HepG2 (cell line): ENCODE data around the gene EEFSEC. TPM values are rescaled to one million over a fixed set of nuclear protein-coding genes. Genes with fewer than 3 reads are reported as not detected.

Source experiments
- ATAC-seq: fragments of 200-7000 bp; cut with Tn5 transposase; 3 replicates; pipeline ENCODE4 v1.9.1; 2020; ENCODE audit warnings: mild to moderate bottlenecking, moderate library complexity
- BruUV-seq: library from RNA; stranded (reverse); fragments of 400-500 nt; replicated peaks from 2 replicates; lab custom pipeline; 2021; lab: Mats Ljungman, UMichigan
- CTCF ChIA-PET: fragments of 300-600 bp; formaldehyde crosslinking; extraction: SDS; loops from one replicate; lab custom pipeline; 2021; ENCODE audit warnings: low total read pairs, inconsistent platforms, low intra/inter-chr PET ratio; lab: Yijun Ruan, JAX
- POLR2A ChIA-PET: fragments of 350-600 bp; sonication (Branson Sonifier 250); formaldehyde crosslinking; loops from one replicate; lab custom pipeline; 2020; ENCODE audit warnings: antibody characterized with exemption, inconsistent platforms; lab: Yijun Ruan, JAX
- DNase-seq: peaks from one replicate; pipeline ENCODE4 v3.0.0-alpha.2; 2015; ENCODE audit warnings: low spot score
- FAIRE-seq: peaks from 3 replicates; lab custom pipeline; 2011; peaks lifted over from hg19 to GRCh38; lab: Jason Lieb, UNC
- H2AFZ ChIP-seq: one replicate; pipeline ENCODE4 v1.6.1; 2011; ENCODE audit warnings: low read length, inconsistent platforms
- H3K27ac ChIP-seq: fragments of 300-600 bp; 3 replicates; pipeline ENCODE4 v1.8.0; 2011; ENCODE audit warnings: mixed run types, mild to moderate bottlenecking, mixed read lengths, low read length, inconsistent platforms; ENCODE audit not compliant: insufficient read depth; ENCODE audit errors: extremely low read length
- H3K27me3 ChIP-seq, 2 experiments: fragments of 200-600 bp in 1 of 2; 2 replicates in 1 of 2; 3 replicates in 1 of 2; pipeline versions ENCODE4 v1.6.0 to v1.8.0; 2011; ENCODE audit warnings: low read length in 2 of 2, mild to moderate bottlenecking in 2 of 2, moderate library complexity in 2 of 2, inconsistent platforms in 1 of 2; ENCODE audit not compliant: insufficient read depth in 2 of 2, control insufficient read depth in 1 of 2
- H3K36me3 ChIP-seq, 2 experiments: fragments of 200-600 bp in 1 of 2; replicated peaks in 1 of 2; 2 replicates in 1 of 2; 3 replicates in 1 of 2; pipeline versions ENCODE4 v1.5.1 to v1.8.0; 2011; ENCODE audit warnings: low read length in 2 of 2, inconsistent platforms in 1 of 2; ENCODE audit not compliant: insufficient read depth in 2 of 2, control insufficient read depth in 1 of 2
- H3K4me1 ChIP-seq: 2 replicates; pipeline ENCODE4 v1.5.1; 2012; ENCODE audit warnings: low read length, inconsistent platforms; ENCODE audit not compliant: insufficient read depth
- H3K4me2 ChIP-seq: 2 replicates; pipeline ENCODE4 v1.6.0; 2011; ENCODE audit warnings: low read depth, low read length, inconsistent platforms
- H3K4me3 ChIP-seq, 3 experiments: fragments of 200-600 bp in 1 of 3; sonication (generic), shearing (Covaris generic) in 1 of 3; replicated peaks in 1 of 3; 2 replicates each; pipeline ENCODE4 v1.5.1; 2011 to 2016; ENCODE audit warnings: low read length in 3 of 3, inconsistent platforms in 2 of 3, low read depth in 2 of 3, mild to moderate bottlenecking in 2 of 3, control low read depth in 1 of 3, mixed read lengths in 1 of 3; ENCODE audit not compliant: insufficient read depth in 1 of 3
- H3K79me2 ChIP-seq: one replicate; pipeline ENCODE4 v1.6.1; 2011; ENCODE audit warnings: low read length, inconsistent platforms; ENCODE audit not compliant: insufficient read depth
- H3K9ac ChIP-seq: 2 replicates; pipeline ENCODE4 v1.6.0; 2011; ENCODE audit warnings: mild to moderate bottlenecking, low read depth, low read length, inconsistent platforms; ENCODE audit not compliant: insufficient read depth
- H3K9me3 ChIP-seq: 2 replicates; pipeline ENCODE4 v1.5.1; 2012; ENCODE audit warnings: mild to moderate bottlenecking, low read length
- H4K20me1 ChIP-seq: 2 replicates; pipeline ENCODE4 v1.6.0; 2011; ENCODE audit warnings: inconsistent platforms, mild to moderate bottlenecking, low read length, moderate library complexity; ENCODE audit not compliant: insufficient read depth
- DPF2 ChIP-seq: sonication (generic); formaldehyde crosslinking; IDR thresholded peaks from 2 replicates; pipeline ENCODE4 v1.4.0; 2020; ENCODE audit warnings: mild to moderate bottlenecking, low read depth, missing genetic modification reagents, borderline replicate concordance
- KMT2A ChIP-seq: sonication (generic); formaldehyde crosslinking; IDR thresholded peaks from 2 replicates; pipeline ENCODE4 v1.4.0; 2020; ENCODE audit warnings: missing genetic modification reagents
- MIER2 ChIP-seq: IDR thresholded peaks from 2 replicates; pipeline ENCODE4 v1.6.1; 2016; ENCODE audit warnings: missing biosample characterization, missing genetic modification reagents
- NONO ChIP-seq, 2 experiments: fragments of 450-650 bp in 1 of 2; sonication (generic) in 1 of 2; formaldehyde crosslinking in 1 of 2; IDR thresholded peaks in 1 of 2; conservative IDR thresholded peaks in 1 of 2; 2 replicates each; pipeline versions ENCODE4 v1.6.1 to v1.8.0; 2017 to 2022; ENCODE audit warnings: mild to moderate bottlenecking in 1 of 2, missing genetic modification reagents in 1 of 2, moderate library complexity in 1 of 2
- PHB2 ChIP-seq: fragments of 450-650 bp; IDR thresholded peaks from 2 replicates; pipeline ENCODE4 v1.6.1; 2018; ENCODE audit not compliant: partially characterized antibody
- PRDM10 ChIP-seq: sonication (generic); formaldehyde crosslinking; IDR thresholded peaks from 2 replicates; pipeline ENCODE4 v1.4.0; 2020; ENCODE audit warnings: low read depth, missing genetic modification reagents
- RFX5 ChIP-seq: IDR thresholded peaks from 2 replicates; pipeline ENCODE4 v1.6.1; 2011; ENCODE audit warnings: low read depth, low read length, improper control_type of control experiment
- SIN3B ChIP-seq: fragments of 150-350 bp; IDR thresholded peaks from 2 replicates; pipeline ENCODE4 v1.6.1; 2014; ENCODE audit warnings: low read length
- SIX4 ChIP-seq: sonication (generic); formaldehyde crosslinking; IDR thresholded peaks from 2 replicates; pipeline ENCODE4 v1.4.0; 2020; ENCODE audit warnings: missing genetic modification reagents
- ZNF274 ChIP-seq: sonication (generic); formaldehyde crosslinking; IDR thresholded peaks from 2 replicates; pipeline ENCODE4 v1.5.1; 2020; ENCODE audit warnings: mild to moderate bottlenecking, missing genetic modification reagents
- ZNF318 ChIP-seq: sonication (generic); formaldehyde crosslinking; IDR thresholded peaks from 2 replicates; pipeline ENCODE4 v1.4.0; 2020; ENCODE audit warnings: mild to moderate bottlenecking, missing genetic modification reagents
- ZNF629 ChIP-seq: sonication (generic); formaldehyde crosslinking; conservative IDR thresholded peaks from 2 replicates; pipeline ENCODE4 v1.5.0; 2020; ENCODE audit warnings: missing genetic modification reagents
- whole genome bisulfite sequencing: methylation state at CpG from one replicate; pipeline ENCODE4 v1.1.6; 2017; ENCODE audit warnings: low lambda C conversion rate; 5-methylcytosine and 5-hydroxymethylcytosine counted together
- in situ Hi-C: cut with HindIII; loops from 2 replicates; pipeline ENCODE4 v1.10.0; 2017; ENCODE audit warnings: low pct_unique_long_range_greater_than_20kb; ENCODE audit not compliant: extremely low pct_ligation_motif_present
- intact Hi-C: fragments of 100-400 bp; cut with micrococcal nuclease; formaldehyde crosslinking; loops from one replicate; pipeline ENCODE4 v1.10.0; 2022; ENCODE audit not compliant: unreplicated experiment
- polyA plus RNA-seq, 8 experiments: library from polyadenylated mRNA; depleted of rRNA in 3 of 8; stranded (reverse) in 7 of 8; unstranded in 1 of 8; fragments of >200 nt; fragmentation: Illumina TruSeq in 4 of 8; extraction: Trizol in 4 of 8; gene quantifications; 2 replicates each; pipeline versions ENCODE4 v1.2.1 to v1.2.3, GENCODE V29; 2011 to 2016; ENCODE audit warnings: low read depth in 4 of 8, missing spikeins in 1 of 8, mixed read lengths in 1 of 8; ENCODE audit not compliant: insufficient read depth in 1 of 8
- total RNA-seq, 5 experiments: library from RNA; depleted of rRNA; stranded (reverse); fragments of >200 nt; fragmentation: Illumina TruSeq; extraction: Trizol; gene quantifications; 2 replicates each; pipeline ENCODE4 v1.2.3, GENCODE V29; 2016; ENCODE audit warnings: low read depth in 1 of 5

The EEFSEC gene
- total and polyA plus RNA-seq, 2 of the 13 experiments (the other 11 are each of a cell fraction or from before 2014, with no cell fraction given): 6.4 to 24.2 TPM

- Histone ChIP-seq H3K4me3 (no peak overlapping the region), H3K79me2 (no peaks in the 10 kb centered on the region), H3K4me1 (peaks cover 47% of the 10 kb centered on the region), H3K27ac (no peak overlapping the region), H3K4me2 (no peak overlapping the region), H2AFZ (no peak overlapping the region), H4K20me1 (no peaks in the 10 kb centered on the region), H3K9ac (no peak overlapping the region), H3K36me3 (peaks cover 11 to 24% of the 10 kb centered on the region in 2 experiments; a peak in 4 of 5 replicates), H3K9me3 (no peaks in the 10 kb centered on the region), H3K27me3 (no peaks in the 10 kb centered on the region)
- FAIRE-seq (no peak), ATAC-seq (no peak), DNase-seq (no peak)
- intact Hi-C loops: no loop called here
- TF ChIP-seq ZNF629 (CRISPR knock-in tag) (no peak), DPF2 (CRISPR knock-in tag) (no peak), PRDM10 (CRISPR knock-in tag) (no peak), NONO (IDR thresholded peaks at IDR 0.05) (no peak), NONO (CRISPR knock-in tag; conservative IDR thresholded peaks at IDR 0.05) (no peak), SIX4 (CRISPR knock-in tag) (no peak), SIN3B (no peak), RFX5 (no peak), PHB2 (no peak), KMT2A (CRISPR knock-in tag) (no peak), MIER2 (CRISPR knock-in tag) (no peak), ZNF318 (CRISPR knock-in tag) (no peak), ZNF274 (CRISPR knock-in tag) (no peak)
- CTCF ChIA-PET: no interaction called here
- BruUV-seq: no TSS peak
- POLR2A ChIA-PET: no interaction called here
- in situ Hi-C loops: no loop called here
- 100% methylated on average over 5 of the region's 6 CpGs for WGBS
Measured at GRCh38 chr3:128380719-128381118, 227.4 kb downstream of the EEFSEC start.
